CD4-positive, alpha-beta T cell treated with Interleukin-4 for 1 hour (primary cell): ENCODE measurements around the gene TRPC4AP.

Experiments
- DNase-seq, 2 donors: peaks; one replicate each; pipeline ENCODE4 v3.0.0-alpha.2; 2020 to 2022

Gene TRPC4AP

GRCh38 chr20:34967421-34967820 lies 125.2 kb downstream of the TRPC4AP start:
- DNase-seq = no peak

DNA sequence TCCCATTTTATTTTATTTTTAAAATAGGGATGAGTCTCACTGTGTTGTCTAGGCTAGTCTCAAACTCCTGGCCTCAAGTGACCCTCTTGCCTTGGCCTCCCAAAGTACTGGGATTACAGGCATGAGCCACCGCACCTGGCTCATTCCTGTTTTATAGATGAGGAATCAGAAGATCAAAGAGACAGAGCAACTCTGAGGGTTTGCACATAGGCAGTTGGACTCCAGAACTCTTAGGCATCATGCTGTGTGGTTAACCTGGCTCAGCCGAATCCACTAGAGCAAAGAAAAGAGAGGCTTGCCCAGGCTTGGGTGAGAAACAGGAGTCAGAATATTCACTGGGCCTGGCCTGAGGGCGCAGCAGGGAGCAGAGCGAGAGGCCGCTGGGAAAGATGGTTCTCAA lies 127.6 kb downstream of the TRPC4AP start:
- DNase-seq = no peak

GRCh38 chr20:34964486-34964885 lies 128.1 kb downstream of the TRPC4AP start:
- DNase-seq = no peak

GRCh38 chr20:34956751-34957472 lies 135.7 kb downstream of the TRPC4AP start:
- DNase-seq = no peak

DNA sequence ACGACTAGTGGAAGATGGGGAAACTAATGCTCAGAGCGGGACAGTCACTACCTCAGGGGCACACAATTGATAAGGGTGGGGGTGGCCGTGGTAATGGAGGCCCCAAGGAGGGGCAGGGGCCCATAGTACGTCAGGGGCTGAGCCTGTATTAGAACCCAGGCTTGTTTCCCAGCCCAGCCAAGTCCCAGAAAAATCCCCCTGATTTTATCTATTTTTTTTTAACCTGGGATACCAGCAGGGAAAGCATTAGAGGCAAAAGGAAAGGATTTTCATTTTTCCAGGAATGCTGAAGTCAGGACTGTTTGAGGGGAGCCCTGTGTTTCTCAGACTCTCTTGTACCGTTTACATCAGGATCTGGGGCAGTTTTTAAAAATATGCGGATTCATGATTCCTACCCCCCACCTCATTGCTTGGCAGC lies 136.6 kb downstream of the TRPC4AP start:
- DNase-seq = no peak

GRCh38 chr20:34955231-34956040 lies 137.2 kb downstream of the TRPC4AP start, which contains the start of the genes GSS and MYH7B:
Gene GSS, minus strand, starts transcription at chr20:34955806. Its CDS starts 3,954 bp downstream, at chr20:34951852.
Gene MYH7B, plus strand, starts transcription at chr20:34955868. Its CDS starts 22,138 bp downstream, at chr20:34978006.
- peak; percentile 95 to 96 for DNase-seq

GRCh38 chr20:34954904-34955230 lies 137.7 kb downstream of the TRPC4AP start:
- no peak for DNase-seq

DNA sequence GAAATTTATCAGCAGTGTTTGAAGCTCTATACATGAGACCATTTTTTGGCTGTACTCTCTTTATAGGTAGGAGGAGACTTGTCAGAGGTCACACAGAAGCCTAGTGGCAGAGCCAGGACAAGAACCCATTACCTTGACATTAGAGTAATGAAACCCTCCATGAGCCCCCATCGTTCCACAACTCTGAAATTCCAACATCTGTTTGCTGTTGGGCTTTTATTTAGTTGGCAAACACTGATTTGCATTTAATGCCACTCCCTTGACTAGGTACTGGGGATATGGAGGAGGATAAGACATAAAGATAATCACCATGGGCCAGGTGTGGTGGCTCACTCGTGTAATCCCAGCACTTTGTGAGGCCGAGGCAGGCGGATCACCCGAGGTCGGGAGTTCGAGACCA lies 138.6 kb downstream of the TRPC4AP start:
- DNase-seq = no peak

DNA sequence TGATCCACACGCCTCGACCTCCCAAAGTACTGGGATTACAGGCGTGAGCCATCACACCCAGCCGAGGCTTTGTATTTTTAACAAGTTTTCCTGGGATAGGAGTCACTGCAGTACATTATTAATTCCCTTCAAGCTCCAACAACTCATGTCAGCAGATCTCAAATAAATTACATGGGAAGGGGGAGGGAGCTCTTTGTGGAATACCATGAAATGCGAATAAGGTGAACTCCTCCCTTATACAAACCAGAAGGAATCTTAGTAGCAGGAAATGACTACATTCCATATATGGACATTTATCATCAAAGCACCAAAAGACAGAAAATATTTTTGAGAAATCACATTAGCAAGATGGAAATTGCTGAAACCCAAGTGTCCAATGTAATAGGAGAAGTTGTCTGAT lies 139.9 kb downstream of the TRPC4AP start:
- DNase-seq = no peak
